Measurements from ENCODE around the gene CCDC136.

Gene CCDC136

DNA sequence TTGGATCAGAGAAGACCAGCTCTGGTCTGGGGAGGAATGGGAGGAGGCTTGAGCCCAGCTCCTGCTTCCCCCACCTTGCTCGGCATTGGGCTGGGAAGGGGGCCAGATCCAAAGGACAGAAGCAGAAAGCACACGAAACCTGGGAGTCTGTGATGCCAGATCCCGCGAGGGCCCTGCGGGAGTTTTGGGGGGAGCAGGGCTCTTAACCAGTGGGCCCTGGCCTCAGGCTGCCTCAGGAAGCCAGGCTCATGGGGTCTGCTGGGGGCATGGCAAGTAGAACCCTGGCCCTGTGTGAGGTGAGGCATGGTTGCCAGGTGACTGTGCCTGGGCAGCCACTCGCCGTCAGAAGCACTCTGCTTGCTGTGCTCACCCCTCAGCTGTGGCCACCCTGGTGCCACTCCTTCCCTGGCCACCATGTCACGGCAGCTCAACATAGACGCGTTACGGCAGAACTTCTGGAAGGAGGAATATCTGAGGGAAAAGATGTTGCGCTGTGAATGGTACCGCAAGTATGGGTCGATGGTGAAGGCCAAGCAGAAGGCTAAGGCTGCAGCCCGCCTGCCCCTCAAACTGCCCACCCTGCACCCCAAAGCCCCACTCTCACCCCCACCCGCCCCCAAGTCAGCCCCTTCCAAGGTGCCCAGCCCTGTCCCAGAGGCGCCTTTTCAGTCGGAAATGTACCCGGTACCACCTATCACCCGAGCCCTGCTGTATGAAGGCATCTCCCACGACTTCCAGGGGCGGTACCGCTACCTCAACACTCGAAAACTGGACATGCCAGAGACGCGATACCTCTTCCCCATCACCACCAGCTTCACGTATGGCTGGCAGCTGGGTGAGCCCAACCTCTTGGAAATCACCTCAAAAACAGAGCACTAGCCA, 74.5 kb downstream of the CCDC136 start:
- no peak for DNase-seq

GRCh38 chr7:128867241-128867640, 75.5 kb downstream of the CCDC136 start:
- DNase-seq: no peak

GRCh38 chr7:128867842-128868623, 76.3 kb downstream of the CCDC136 start:
- DNase-seq: no peak

DNA sequence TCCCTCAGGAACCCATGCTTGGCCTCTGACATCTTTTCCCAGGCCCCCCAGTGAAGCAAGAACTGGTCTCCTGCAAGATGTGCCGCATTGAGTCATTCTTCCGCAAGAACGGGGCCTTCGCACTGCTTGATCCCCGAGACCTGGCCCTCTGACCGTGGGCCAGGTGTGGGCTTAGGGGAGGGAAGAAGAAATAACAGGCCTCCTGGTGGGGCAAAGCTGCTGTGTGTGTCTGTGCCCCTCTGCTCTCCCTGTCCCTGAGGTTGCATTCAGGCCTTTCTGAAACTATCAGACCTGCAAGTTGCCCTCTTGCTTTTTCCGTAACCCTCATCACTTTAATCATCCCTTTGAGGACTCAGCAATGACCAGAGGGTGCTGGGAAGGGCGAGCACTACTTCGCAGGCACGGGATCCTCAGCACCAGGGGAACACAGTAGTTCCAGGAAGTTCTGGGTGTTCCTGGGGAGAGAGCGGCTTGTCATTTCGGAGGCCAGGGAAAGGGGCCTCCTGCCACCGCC, 76.9 kb downstream of the CCDC136 start:
- no peak for DNase-seq

GRCh38 chr7:128869138-128869943, 77.6 kb downstream of the CCDC136 start:
- no peak for DNase-seq

DNA sequence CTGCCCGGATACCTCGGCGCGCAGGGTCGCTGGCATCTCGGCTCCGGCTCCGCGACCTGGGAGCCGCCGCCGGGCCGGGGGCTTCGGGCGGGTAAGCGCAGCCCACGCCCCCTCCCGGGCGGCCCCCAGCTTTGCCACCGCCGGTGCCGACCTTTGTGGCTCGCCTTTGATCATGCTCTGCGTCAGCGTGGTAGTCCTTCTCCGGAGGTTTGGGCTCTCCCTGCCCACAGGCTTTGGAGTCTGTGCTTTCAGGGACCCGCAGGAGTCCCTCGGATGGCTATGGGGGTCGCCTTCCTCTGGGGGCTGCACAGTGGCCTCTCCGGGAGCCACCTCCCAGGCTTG, 78.1 kb downstream of the CCDC136 start:
- no peak for DNase-seq

DNA sequence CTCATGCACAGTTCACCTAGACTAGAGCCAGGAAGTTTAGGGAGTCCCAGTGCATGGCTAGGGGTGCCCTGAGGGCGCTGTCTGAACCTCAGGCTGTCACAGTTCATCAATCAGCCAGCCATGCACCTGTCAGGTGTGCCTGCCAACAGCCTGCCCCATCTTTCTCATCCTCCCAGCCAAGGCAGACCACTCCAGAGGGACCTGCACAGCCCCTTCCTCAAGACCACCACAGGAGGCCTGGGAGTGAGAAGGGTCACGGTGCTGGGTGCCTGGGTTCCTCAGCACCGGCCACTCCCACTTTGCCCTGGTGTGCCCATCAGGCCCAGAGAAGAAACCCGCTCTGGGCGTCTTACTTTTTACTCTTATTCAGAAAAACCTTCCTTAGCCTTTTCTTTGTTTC, 79.3 kb downstream of the CCDC136 start:
- no peak for DNase-seq
